Kidney epithelial cell (primary cell): Measurements from ENCODE around the gene PEA15. TPM values are rescaled to one million over a fixed set of nuclear protein-coding genes. Genes with fewer than 3 reads are reported as not detected.

Experiments
- DNase-seq: peaks from one replicate; pipeline ENCODE4 v3.0.0-alpha.2; 2010; ENCODE audit warnings: low read depth
- H3K27me3 ChIP-seq: 2 replicates; pipeline ENCODE4 v1.6.0; 2011; ENCODE audit warnings: low read length; ENCODE audit not compliant: control insufficient read depth, insufficient read depth
- H3K36me3 ChIP-seq: 2 replicates; pipeline ENCODE4 v1.5.1; 2011; ENCODE audit warnings: low read length; ENCODE audit not compliant: control insufficient read depth, insufficient read depth
- H3K4me3 ChIP-seq: 2 replicates; pipeline ENCODE4 v1.5.1; 2011; ENCODE audit warnings: low read depth, mild to moderate bottlenecking, control low read depth, low read length
- CTCF ChIP-seq: IDR thresholded peaks from 2 replicates; pipeline ENCODE4 v1.5.1; 2011; ENCODE audit warnings: mild to moderate bottlenecking, moderate library complexity, low read length, control low read depth, inconsistent platforms; ENCODE audit not compliant: insufficient read depth, poor library complexity, severe bottlenecking
- total RNA-seq: library from RNA; depleted of rRNA; stranded (reverse); fragments of >200 nt; gene quantifications from 2 replicates; pipeline ENCODE4 v1.2.3, GENCODE V29; 2015

Gene PEA15
- total RNA-seq, 1 donor from 2014 or later, result 139 TPM

- Histone ChIP-seq H3K27me3 (peaks cover 6% of the 10 kb centered on the region), H3K36me3 (no peaks in the 10 kb centered on the region), H3K4me3 (no peak overlapping the region)
- peak; percentile 54 for DNase-seq
- peak; percentile 95 for TF ChIP-seq CTCF
Observed at GRCh38 chr1:160193091-160193819, 11.9 kb upstream of the PEA15 start.

GRCh38 chr1:160193832-160194736, 11.1 kb upstream of the PEA15 start:
- no peak overlapping the region for H3K4me3 ChIP-seq
- peaks cover 6% of the 10 kb centered on the region for H3K27me3 ChIP-seq
- H3K36me3 ChIP-seq, result no peaks in the 10 kb centered on the region
- no peak for TF ChIP-seq CTCF
- DNase-seq, result no peak

GRCh38 chr1:160194737-160195059, 10.5 kb upstream of the PEA15 start:
- no peak for TF ChIP-seq CTCF

GRCh38 chr1:160196143-160196542, 9.0 kb upstream of the PEA15 start:
- no peaks in the 10 kb centered on the region for H3K36me3 ChIP-seq
- H3K27me3 ChIP-seq, result peaks cover 6% of the 10 kb centered on the region
- no peak overlapping the region for H3K4me3 ChIP-seq
- no peak for DNase-seq
- TF ChIP-seq CTCF, result no peak

More at GRCh38 chr1:160194737-160195059, 10.5 kb upstream of the PEA15 start:
- H3K4me3 ChIP-seq, result no peak overlapping the region
- H3K36me3 ChIP-seq, result no peaks in the 10 kb centered on the region
- peaks cover 6% of the 10 kb centered on the region for H3K27me3 ChIP-seq
- DNase-seq, result no peak

- no peak for DNase-seq
- no peak overlapping the region for H3K4me3 ChIP-seq
- no peak for TF ChIP-seq CTCF
- H3K27me3 ChIP-seq, result peaks cover 6% of the 10 kb centered on the region
- no peaks in the 10 kb centered on the region for H3K36me3 ChIP-seq
Observed at GRCh38 chr1:160197231-160197630, 8.0 kb upstream of the PEA15 start.
